Measurements from ENCODE around the gene VAMP1.

Gene VAMP1

DNA sequence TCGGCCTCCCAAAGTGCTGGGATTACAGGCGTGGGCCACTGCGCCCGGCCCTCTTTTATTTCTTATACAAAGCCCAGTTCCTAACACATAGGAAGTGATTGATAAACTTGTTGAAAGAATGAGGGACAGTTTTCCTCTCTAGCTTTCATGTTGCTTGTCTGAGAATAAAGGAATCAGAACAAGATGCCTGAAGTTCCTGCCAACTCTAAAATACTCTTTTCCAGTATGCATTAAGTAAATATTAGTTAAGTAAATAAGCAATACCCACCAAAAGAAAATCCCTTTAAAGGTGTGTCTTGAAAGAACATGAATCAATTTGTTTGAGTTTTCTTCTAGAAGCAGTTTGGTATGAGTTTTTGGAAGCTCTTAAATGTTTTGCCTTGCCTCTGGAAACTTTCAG is 50.1 kb downstream of the VAMP1 start:
- no peaks in the 10 kb centered on the region for H3K36me3 ChIP-seq (ENCODE audit: insufficient read depth, low read length)
- H3K4me1 ChIP-seq (ENCODE audit: insufficient read depth, low read length) = no peaks in the 10 kb centered on the region
- no peak overlapping the region for H3K4me3 ChIP-seq (ENCODE audit: low read length)
- H2AFZ ChIP-seq (ENCODE audit: low read depth, low read length) = no peak overlapping the region
- peaks cover 8% of the 10 kb centered on the region for H3K9me3 ChIP-seq (ENCODE audit: low read length)
- H3K27me3 ChIP-seq (ENCODE audit: insufficient read depth, low read length) = peaks cover 3% of the 10 kb centered on the region

DNA sequence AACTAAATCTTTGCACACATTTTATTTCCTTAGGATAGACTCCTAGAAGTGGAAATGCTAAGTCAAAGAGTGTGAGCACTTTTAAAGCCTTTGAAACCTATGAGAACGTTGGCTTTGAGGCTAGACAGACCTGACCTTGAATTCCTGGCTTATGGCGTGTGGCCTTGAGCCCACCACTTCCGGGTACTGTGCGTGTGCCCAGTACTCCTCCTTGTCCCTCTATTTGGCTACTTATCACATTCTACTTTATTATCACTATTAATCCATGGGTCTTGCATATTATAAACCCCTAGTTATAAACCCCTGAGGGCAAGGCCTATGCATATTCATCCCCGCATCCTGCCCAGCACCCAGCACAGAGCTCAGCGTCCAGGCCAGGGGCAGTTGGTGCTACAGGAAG is 51.7 kb downstream of the VAMP1 start:
- Histone ChIP-seq H3K36me3 (ENCODE audit: insufficient read depth, low read length) (no peaks in the 10 kb centered on the region), H3K4me3 (ENCODE audit: low read length) (no peak overlapping the region), H3K27me3 (ENCODE audit: insufficient read depth, low read length) (peaks cover 3% of the 10 kb centered on the region), H3K4me1 (ENCODE audit: insufficient read depth, low read length) (no peaks in the 10 kb centered on the region), H2AFZ (ENCODE audit: low read depth, low read length) (no peak overlapping the region), H3K9me3 (ENCODE audit: low read length) (peaks cover 8% of the 10 kb centered on the region)

DNA sequence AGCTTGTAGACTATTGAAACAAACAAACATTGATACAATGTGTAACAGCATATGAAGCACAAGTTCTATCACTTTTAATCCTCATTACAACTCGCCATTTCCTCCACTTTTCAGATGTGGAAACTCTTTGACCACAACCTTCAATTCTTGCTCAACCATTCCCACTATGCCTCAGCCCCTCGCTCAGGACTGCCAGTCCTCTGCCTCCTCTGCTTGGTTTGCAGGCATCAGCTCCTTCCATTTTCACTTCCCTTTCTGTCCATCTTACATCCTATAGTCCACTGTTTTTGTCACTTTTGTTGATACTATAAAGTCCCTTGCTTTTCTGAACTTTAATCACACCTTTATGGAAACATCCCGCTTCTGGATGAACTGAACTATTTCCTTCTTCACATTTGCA is 53.9 kb downstream of the VAMP1 start:
- Histone ChIP-seq H3K36me3 (ENCODE audit: insufficient read depth, low read length) (no peaks in the 10 kb centered on the region), H3K27me3 (ENCODE audit: insufficient read depth, low read length) (peaks cover 3% of the 10 kb centered on the region), H2AFZ (ENCODE audit: low read depth, low read length) (no peak overlapping the region), H3K4me1 (ENCODE audit: insufficient read depth, low read length) (no peaks in the 10 kb centered on the region), H3K4me3 (ENCODE audit: low read length) (no peak overlapping the region), H3K9me3 (ENCODE audit: low read length) (peaks cover 8% of the 10 kb centered on the region)

Data from neuron (in vitro differentiated cells).